ENCODE results near the gene FAAH.
"Not testable (repeated sequence)": the region's sequence is repeated elsewhere in the genome, so short reads cannot be mapped to it uniquely, and the experiment has no call there.

The FAAH gene

GRCh38 chr1:46394108-46394871 lies at the start of gene FAAH:
Gene FAAH (plus strand): TSS chr1:46394317. CDS start chr1:46394349, 32 bp downstream.
- DNase-seq = peak; percentile 62

- DNase-seq = no peak
Measured at GRCh38 chr1:46344481-46344880, 49.6 kb upstream of the FAAH start.

GRCh38 chr1:46345281-46345680 lies 48.8 kb upstream of the FAAH start:
- no peak for DNase-seq

GRCh38 chr1:46352363-46352762 lies 41.8 kb upstream of the FAAH start:
- no peak for DNase-seq

GRCh38 chr1:46355920-46356319 lies 38.2 kb upstream of the FAAH start:
- DNase-seq = not testable (repeated sequence)

GRCh38 chr1:46362158-46362557 lies 32.0 kb upstream of the FAAH start:
- DNase-seq = no peak

- no peak for DNase-seq
Measured at GRCh38 chr1:46363121-46363520, 31.0 kb upstream of the FAAH start.

- no peak for DNase-seq
Measured at GRCh38 chr1:46364612-46365011, 29.5 kb upstream of the FAAH start.

- DNase-seq = not testable (repeated sequence)
Measured at GRCh38 chr1:46365796-46366195, 28.3 kb upstream of the FAAH start.

- DNase-seq = no peak
Measured at GRCh38 chr1:46367072-46367471, 27.0 kb upstream of the FAAH start.

GRCh38 chr1:46367701-46368100 lies 26.4 kb upstream of the FAAH start:
- DNase-seq = not testable (repeated sequence)

- no peak for DNase-seq
Measured at GRCh38 chr1:46368791-46369190, 25.3 kb upstream of the FAAH start.

GRCh38 chr1:46369542-46370213 lies 24.4 kb upstream of the FAAH start:
- DNase-seq = no peak

GRCh38 chr1:46370214-46370633 lies 23.9 kb upstream of the FAAH start:
- DNase-seq = no peak

- no peak for DNase-seq
Measured at GRCh38 chr1:46372431-46372830, 21.7 kb upstream of the FAAH start.

GRCh38 chr1:46379996-46380395 lies 14.1 kb upstream of the FAAH start:
- no peak for DNase-seq

GRCh38 chr1:46380508-46380907 lies 13.6 kb upstream of the FAAH start:
- DNase-seq = no peak

- DNase-seq = no peak
Measured at GRCh38 chr1:46393510-46393909, 607 bp upstream of the FAAH start.

- no peak for DNase-seq
Measured at GRCh38 chr1:46394872-46395465, 852 bp downstream of the FAAH start.

GRCh38 chr1:46396441-46397398 lies 2.6 kb downstream of the FAAH start:
- no peak for DNase-seq

- no peak for DNase-seq
Measured at GRCh38 chr1:46399307-46399706, 5.2 kb downstream of the FAAH start.

GRCh38 chr1:46400421-46400820 lies 6.3 kb downstream of the FAAH start:
- DNase-seq = no peak

Data from NCI-H1105 (cell line).